ENCODE data around the gene NPHP4. TPM values are rescaled to one million over a fixed set of nuclear protein-coding genes. Genes with fewer than 3 reads are reported as not detected.
A peak's percentile ranks its signal among the peaks of the same experiment; 100 is the strongest.
"Not testable (repeated sequence)": the region's sequence is repeated elsewhere in the genome, so short reads cannot be mapped to it uniquely, and the experiment has no call there.

Gene NPHP4
- total RNA-seq, 8 experiments from 2014 or later: 4.5 to 20.2 (median 11.0) TPM

- H3K4me1 ChIP-seq (replicated peaks in 1 of 2); H3K4me3 ChIP-seq; H3K27ac ChIP-seq; in situ Hi-C loops (cut with MboI; ENCODE audit: low pct_unique_long_range_greater_than_20kb in 2 of 9, low sequenced_read_pairs in 9 of 9, unreplicated experiment in 9 of 9): not testable (repeated sequence)
- 28 to 97% (median 88%) methylated on average over 1 to 6 of the region's 7 CpGs; no CpG with 5 or more reads in 4 of the 10 experiments for WGBS, 10 experiments
- peak in 3 of 8 experiments; percentile 59 to 78 (median 59) for ATAC-seq (replicated peaks in 6 of 8)
These were observed 25.4 kb upstream of the NPHP4 start for GRCh38 chr1:6017654-6018053.

- in situ Hi-C loops (cut with MboI; ENCODE audit: low pct_unique_long_range_greater_than_20kb in 2 of 9, low sequenced_read_pairs in 9 of 9, unreplicated experiment in 9 of 9): no loop called here
- Histone ChIP-seq H3K4me3 (no peak overlapping the region), H3K27ac (no peak overlapping the region), H3K4me1 (replicated peaks in 1 of 2) (no peaks in the 10 kb centered on the region)
- WGBS, 10 experiments: 40 to 100% (median 90%) methylated on average over 2 to 20 of the region's 21 CpGs; no CpG with 5 or more reads in 4 of the 10 experiments
- peak in 7 of 8 experiments; percentile 20 to 77 (median 36) for ATAC-seq (replicated peaks in 6 of 8)
These were observed 24.1 kb upstream of the NPHP4 start for GRCh38 chr1:6016191-6016865.

- Histone ChIP-seq H3K27ac (no peak overlapping the region), H3K4me1 (replicated peaks in 1 of 2) (peaks cover 0 to 2% of the 10 kb centered on the region in 2 donors), H3K4me3 (no peak overlapping the region)
- no peak for ATAC-seq (replicated peaks in 6 of 8)
- in situ Hi-C loops (cut with MboI; ENCODE audit: low pct_unique_long_range_greater_than_20kb in 2 of 9, low sequenced_read_pairs in 9 of 9, unreplicated experiment in 9 of 9): no loop called here
- 65 to 100% (median 89%) methylated on average over 1 to 18 of the region's 19 CpGs; no CpG with 5 or more reads in 1 of the 10 experiments for WGBS, 10 experiments
These were observed 22.1 kb upstream of the NPHP4 start for GRCh38 chr1:6014130-6014999.

DNA sequence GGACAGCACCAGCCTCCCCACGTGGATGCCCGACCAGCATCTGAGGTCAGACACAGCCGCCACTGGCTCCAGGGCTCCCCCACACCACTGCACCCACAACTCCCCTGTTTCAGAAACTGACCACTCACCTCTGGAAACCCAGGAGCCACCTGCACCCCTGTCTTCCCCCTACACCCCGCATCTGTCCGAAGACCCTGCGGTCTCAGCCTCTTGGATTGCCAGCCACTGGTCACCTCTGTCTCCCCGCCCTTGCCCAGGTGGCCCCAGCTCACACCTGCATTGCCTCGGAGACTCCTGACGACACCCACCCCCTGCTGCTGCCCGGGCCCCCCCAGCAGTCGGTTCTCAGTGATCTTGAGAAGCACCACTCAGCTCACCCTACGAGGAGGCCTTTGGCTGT lies 21.3 kb upstream of the NPHP4 start:
- 60 to 100% (median 96%) methylated on average over 1 to 4 of the region's 12 CpGs; no CpG with 5 or more reads in 7 of the 10 experiments for WGBS, 10 experiments
- Histone ChIP-seq H3K4me1 (replicated peaks in 1 of 2) (peaks cover 0 to 11% of the 10 kb centered on the region in 2 donors), H3K4me3 (no peak overlapping the region), H3K27ac (no peak overlapping the region)
- peak in 1 of 8 experiments; percentile 2 for ATAC-seq (replicated peaks in 6 of 8)
- in situ Hi-C loops (cut with MboI; ENCODE audit: low pct_unique_long_range_greater_than_20kb in 2 of 9, low sequenced_read_pairs in 9 of 9, unreplicated experiment in 9 of 9): no loop called here

DNA sequence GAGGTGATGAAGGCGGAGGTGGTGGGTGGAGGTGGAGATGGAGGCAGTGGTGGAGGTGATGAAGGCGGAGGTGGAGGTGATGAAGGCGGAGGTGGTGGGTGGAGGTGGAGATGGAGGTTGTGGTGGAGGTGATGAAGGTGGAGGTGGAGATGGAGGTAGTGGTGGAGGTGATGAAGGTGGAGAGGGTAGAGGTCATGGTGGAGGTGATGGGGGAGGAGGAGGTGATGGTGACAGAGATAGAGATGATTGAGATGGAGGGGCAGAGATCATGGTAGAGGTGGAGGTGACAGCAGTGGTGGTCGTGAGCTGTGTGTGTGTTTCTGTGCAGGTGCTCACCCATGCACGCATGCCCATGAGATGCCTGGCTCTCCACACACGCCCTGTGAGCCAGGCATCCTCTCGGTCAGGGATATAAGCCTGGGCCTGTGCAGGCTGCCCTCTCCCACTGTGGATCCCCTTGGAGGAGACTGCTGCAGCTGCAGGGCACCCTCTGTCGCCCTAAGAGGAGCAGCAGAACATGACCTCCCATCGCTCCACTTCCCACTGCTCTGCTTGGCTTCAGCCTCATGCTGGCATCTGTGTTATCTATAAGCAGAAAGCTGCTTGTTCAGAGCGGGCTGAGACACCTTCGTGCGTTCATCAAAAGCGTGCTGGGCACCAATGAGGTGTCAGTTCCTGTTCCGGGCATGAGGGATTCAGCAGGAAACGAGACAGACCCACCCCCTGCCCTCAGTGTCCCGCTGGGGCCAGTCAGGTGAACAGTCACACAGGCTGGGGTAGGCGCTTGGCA lies 20.5 kb upstream of the NPHP4 start:
- H3K4me1 ChIP-seq (replicated peaks in 1 of 2): peaks cover 0 to 14% of the 10 kb centered on the region in 2 donors
- peak in 1 of 8 experiments; percentile 8 for ATAC-seq (replicated peaks in 6 of 8)
- 79 to 100% (median 91%) methylated on average over 1 to 12 of the region's 17 CpGs; no CpG with 5 or more reads in 2 of the 10 experiments for WGBS, 10 experiments
- in situ Hi-C loops (cut with MboI; ENCODE audit: low pct_unique_long_range_greater_than_20kb in 2 of 9, low sequenced_read_pairs in 9 of 9, unreplicated experiment in 9 of 9): no loop called here
- H3K4me3 ChIP-seq: no peak overlapping the region
- no peak overlapping the region for H3K27ac ChIP-seq

- ATAC-seq (replicated peaks in 6 of 8): no peak
- H3K4me3 ChIP-seq: no peak overlapping the region
- peaks cover 4 to 18% of the 10 kb centered on the region in 2 donors for H3K4me1 ChIP-seq (replicated peaks in 1 of 2)
- WGBS, 10 experiments: 100% methylated on average over 1 of the region's 3 CpGs; no CpG with 5 or more reads in 9 of the 10 experiments
- H3K27ac ChIP-seq: no peak overlapping the region
- in situ Hi-C loops (cut with MboI; ENCODE audit: low pct_unique_long_range_greater_than_20kb in 2 of 9, low sequenced_read_pairs in 9 of 9, unreplicated experiment in 9 of 9): no loop called here
These were observed 19.7 kb upstream of the NPHP4 start for GRCh38 chr1:6011946-6012258.

- in situ Hi-C loops (cut with MboI; ENCODE audit: low pct_unique_long_range_greater_than_20kb in 2 of 9, low sequenced_read_pairs in 9 of 9, unreplicated experiment in 9 of 9): no loop called here
- ATAC-seq (replicated peaks in 6 of 8): no peak
- H3K4me1 ChIP-seq (replicated peaks in 1 of 2): peaks cover 4 to 18% of the 10 kb centered on the region in 2 donors
- no peak overlapping the region for H3K27ac ChIP-seq
- H3K4me3 ChIP-seq: no peak overlapping the region
- 60 to 100% (median 84%) methylated on average over 1 to 8 of the region's 19 CpGs; no CpG with 5 or more reads in 2 of the 10 experiments for WGBS, 10 experiments
These were observed 19.1 kb upstream of the NPHP4 start for GRCh38 chr1:6011161-6011945.

GRCh38 chr1:6010554-6010953 lies 18.3 kb upstream of the NPHP4 start:
- in situ Hi-C loops (cut with MboI; ENCODE audit: low pct_unique_long_range_greater_than_20kb in 2 of 9, low sequenced_read_pairs in 9 of 9, unreplicated experiment in 9 of 9): no loop called here
- 54 to 100% (median 80%) methylated on average over 1 to 8 of the region's 10 CpGs; no CpG with 5 or more reads in 5 of the 10 experiments for WGBS, 10 experiments
- Histone ChIP-seq H3K4me1 (replicated peaks in 1 of 2) (peaks cover 4 to 18% of the 10 kb centered on the region in 2 donors), H3K4me3 (no peak overlapping the region), H3K27ac (no peak overlapping the region)
- no peak for ATAC-seq (replicated peaks in 6 of 8)

GRCh38 chr1:6009120-6010040 lies 17.2 kb upstream of the NPHP4 start:
- ATAC-seq (replicated peaks in 6 of 8): peak in 2 of 8 experiments; percentile 5 to 6
- Histone ChIP-seq H3K4me1 (replicated peaks in 1 of 2) (peaks cover 7 to 21% of the 10 kb centered on the region in 2 donors), H3K27ac (peak overlapping the region in 1 of 2 donors; percentile 41), H3K4me3 (no peak overlapping the region)
- in situ Hi-C loops (cut with MboI; ENCODE audit: low pct_unique_long_range_greater_than_20kb in 2 of 9, low sequenced_read_pairs in 9 of 9, unreplicated experiment in 9 of 9): no loop called here
- 63 to 100% (median 85%) methylated on average over 1 to 21 of the region's 23 CpGs for WGBS, 10 experiments

GRCh38 chr1:6008696-6009095 lies 16.5 kb upstream of the NPHP4 start:
- no peak for ATAC-seq (replicated peaks in 6 of 8)
- peak overlapping the region in 1 of 2 donors; percentile 41 for H3K27ac ChIP-seq

GRCh38 chr1:6008084-6008415 lies 15.8 kb upstream of the NPHP4 start:
- no peak for ATAC-seq (replicated peaks in 6 of 8)
- in situ Hi-C loops (cut with MboI; ENCODE audit: low pct_unique_long_range_greater_than_20kb in 2 of 9, low sequenced_read_pairs in 9 of 9, unreplicated experiment in 9 of 9): no loop called here
- Histone ChIP-seq H3K4me1 (replicated peaks in 1 of 2) (peaks cover 20 to 33% of the 10 kb centered on the region in 2 donors), H3K27ac (no peak overlapping the region), H3K4me3 (no peak overlapping the region)
- WGBS, 10 experiments: 78 to 100% (median 95%) methylated on average over 3 to 5 of the region's 11 CpGs; no CpG with 5 or more reads in 7 of the 10 experiments

More at GRCh38 chr1:6008696-6009095, 16.5 kb upstream of the NPHP4 start:
- Histone ChIP-seq H3K4me1 (replicated peaks in 1 of 2) (peaks cover 13 to 27% of the 10 kb centered on the region in 2 donors), H3K4me3 (no peak overlapping the region)
- 60 to 86% (median 75%) methylated on average over 1 to 4 of the region's 6 CpGs; no CpG with 5 or more reads in 4 of the 10 experiments for whole genome bisulfite sequencing, 10 experiments
- in situ Hi-C loops (cut with MboI; ENCODE audit: low pct_unique_long_range_greater_than_20kb in 2 of 9, low sequenced_read_pairs in 9 of 9, unreplicated experiment in 9 of 9): no loop called here
